Upper lobe of left lung (tissue), 4 donors: ENCODE data around the gene ITLN1.

Experiments
- CTCF ChIP-seq, 6 experiments: fragments of 450-650 bp in 4 of 6; fragments of 200-600 bp in 2 of 6; sonication (generic) in 2 of 6; IDR thresholded peaks; one replicate each; pipeline ENCODE4 v1.5.1; 2016 to 2019; ENCODE audit warnings: antibody characterized with exemption in 6 of 6
- POLR2A ChIP-seq, 4 donors: fragments of 450-650 bp; IDR thresholded peaks; one replicate each; pipeline ENCODE4 v1.5.1; 2016 to 2017; ENCODE audit warnings: antibody characterized with exemption in 4 of 4, mild to moderate bottlenecking in 2 of 4

GRCh38 chr1:160891474-160891873 lies 6.5 kb upstream of the ITLN1 start:
- TF ChIP-seq POLR2A (IDR thresholded peaks at IDR 0.05) (no peak), CTCF (IDR thresholded peaks at IDR 0.05) (no peak)
